Activated CD8-positive, alpha-beta memory T cell treated with anti-CD3 and anti-CD28 coated beads, Interleukin-2, amount 50 U/mL, for 1 hour (primary cell): ENCODE measurements around the gene OR52I1.

Experiments used
- DNase-seq: peaks from one replicate; pipeline ENCODE4 v3.0.0-alpha.2; 2020; ENCODE audit errors: extremely low read depth

Gene OR52I1

DNA sequence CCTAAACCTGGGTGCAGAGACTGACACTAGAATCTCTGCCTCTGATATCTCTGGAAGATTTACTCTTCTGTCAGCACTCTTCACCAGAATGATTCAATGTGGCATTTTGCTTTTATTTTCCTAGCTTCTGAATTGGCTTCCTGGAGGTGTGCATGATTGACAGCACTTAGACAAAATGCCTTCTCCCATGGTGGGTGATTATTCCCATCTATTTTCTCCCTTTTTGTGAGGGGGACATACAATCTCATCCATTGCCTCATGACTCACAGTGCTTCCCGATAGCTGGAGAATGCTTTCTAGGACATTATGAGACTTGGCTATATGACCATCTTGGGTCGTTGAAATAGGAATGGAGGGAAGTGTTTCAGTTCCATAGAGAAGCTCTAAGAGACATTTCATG lies 18.1 kb downstream of the OR52I1 start:
- no peak for DNase-seq

DNA sequence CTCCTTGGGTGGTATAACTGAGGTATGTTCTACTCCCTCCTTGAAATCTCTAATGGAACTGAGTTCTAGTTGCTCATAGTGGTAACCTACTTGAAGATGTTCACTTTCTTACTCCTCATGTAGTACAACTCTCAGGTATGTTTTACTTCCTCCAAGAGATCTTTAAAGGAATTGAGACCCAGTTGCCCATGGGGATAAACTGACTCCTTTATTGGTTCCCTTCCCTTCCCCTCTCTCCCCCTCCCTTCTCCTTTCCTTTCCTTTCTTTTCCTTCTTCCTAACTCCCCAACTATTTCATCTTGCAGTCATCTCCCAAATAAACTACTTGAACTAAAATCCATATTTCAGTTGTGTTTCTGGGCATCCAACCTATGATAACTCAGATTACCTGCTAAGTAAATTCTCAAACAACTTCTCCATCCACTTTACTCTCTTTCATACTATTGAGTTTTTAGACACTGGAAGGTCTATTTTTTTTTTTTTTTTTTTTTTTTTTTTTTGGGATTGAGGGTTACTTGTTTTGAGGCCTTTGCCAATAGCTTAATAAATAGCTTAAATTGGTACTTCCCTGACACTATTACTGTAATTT lies 22.1 kb downstream of the OR52I1 start:
- no peak for DNase-seq

DNA sequence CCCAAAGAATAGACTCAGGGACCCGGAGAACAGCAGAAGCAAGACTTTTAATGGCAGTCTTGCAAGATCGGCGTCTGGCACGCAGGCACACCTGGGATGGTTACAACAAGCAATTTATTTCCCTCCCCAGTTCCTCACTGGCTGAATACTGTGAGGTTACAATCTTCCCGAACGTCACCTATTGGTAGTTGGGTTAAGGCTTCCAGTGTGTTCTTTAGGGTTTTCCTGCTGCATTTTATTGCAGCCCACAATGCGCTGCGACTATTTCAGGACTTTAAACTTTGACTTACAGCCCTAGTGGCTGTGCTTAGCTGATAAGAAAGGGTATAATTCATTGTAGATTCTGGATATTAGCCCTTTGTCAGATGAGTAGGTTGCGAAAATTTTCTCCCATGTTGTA lies 25.7 kb downstream of the OR52I1 start:
- no peak for DNase-seq

DNA sequence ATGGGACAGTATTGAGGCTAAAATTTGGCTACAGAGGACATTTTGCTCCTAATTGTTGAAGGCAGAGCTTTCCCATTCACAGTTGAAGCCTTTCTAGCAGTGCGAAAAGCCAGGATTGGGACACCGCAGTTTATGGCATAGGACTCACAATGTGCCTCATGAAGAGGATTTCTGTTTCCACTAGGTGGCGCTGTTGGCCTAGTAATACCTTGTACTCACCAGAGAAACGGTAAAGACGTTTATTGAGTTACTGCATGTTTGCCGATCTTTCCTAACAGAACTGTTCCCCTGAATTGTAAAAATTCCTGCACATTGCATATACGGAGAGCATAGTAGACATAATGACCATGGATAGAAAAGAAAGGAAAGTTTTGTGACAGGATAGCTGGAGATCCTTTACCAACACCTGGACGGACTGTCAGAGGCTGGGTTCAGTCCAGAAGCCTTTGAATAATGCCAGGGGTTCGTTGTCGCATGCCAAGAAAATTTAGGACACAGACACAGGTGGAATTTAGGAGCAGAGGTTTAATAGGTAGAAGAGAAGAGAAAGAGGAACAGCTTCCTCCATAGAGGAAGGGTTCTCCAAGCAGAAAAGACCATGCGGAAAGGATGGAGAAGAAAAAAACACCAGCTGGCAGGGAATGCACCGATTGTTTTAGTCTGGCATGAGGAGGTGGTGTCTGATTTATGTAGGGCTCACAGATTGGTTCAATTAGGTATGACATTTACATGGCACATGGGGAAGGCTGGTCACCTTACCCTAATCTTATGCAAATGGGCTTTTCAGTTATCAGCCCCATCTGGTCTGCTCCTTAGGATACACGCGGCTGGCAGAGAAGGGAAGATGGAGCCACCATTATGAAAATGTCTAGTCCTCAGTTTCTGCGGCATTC lies 32.6 kb downstream of the OR52I1 start:
- no peak for DNase-seq

DNA sequence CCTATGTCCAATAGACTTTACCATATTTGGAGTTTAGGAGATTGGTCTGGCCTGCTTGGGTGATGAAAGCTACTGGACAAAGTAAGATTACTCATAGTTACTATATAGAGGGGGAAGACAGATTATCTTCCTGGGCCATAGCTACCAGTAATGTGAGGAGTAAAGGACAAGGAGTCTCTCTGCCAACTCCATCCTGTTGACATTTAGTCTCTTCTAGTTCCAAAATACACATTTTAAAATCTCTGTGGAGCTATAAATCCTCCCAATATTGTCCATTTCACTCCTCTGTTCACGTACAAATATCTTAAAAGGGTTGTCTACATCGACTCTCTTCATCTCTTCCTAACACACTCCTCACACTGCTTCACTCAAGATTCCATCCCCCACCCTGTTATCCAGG lies 42.3 kb downstream of the OR52I1 start:
- DNase-seq: no peak

DNA sequence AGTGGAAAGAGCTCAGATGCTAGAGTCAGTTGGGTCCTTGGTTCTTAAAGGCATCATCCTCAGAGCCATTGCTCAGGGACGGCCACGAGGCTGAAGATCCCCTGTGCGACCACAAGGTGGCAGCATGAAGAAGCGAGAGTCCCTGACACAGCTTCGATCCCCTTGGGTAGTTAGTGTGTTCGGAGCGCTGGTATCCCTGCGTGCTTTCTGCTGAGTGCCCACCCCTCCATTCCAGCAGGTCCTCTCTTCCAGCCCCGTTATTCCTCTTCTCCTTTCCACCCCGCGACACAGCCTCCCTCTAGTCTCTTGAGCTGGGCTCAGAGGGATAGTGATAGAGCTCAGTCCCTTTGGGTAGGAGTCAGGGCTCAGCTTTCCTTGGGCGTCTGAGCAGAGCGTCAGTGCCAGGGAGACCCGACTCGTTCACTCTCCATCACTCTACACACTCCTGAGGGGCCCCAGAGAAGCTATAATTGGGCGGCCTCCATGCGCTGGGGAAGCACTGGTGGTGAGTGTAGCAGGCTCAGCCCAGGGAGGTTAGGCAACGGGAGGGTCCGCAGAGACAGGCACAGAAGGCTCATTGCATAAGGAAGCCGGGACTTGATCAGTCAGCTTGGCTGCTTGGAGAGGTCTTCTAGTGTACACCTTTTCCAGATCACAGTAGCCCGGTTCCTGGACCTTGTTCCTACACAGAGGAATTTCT lies 43.3 kb downstream of the OR52I1 start, which contains the start of gene OR51D1:
Gene OR51D1, plus strand, starts transcription at position 516 of the 700 bp plus-strand sequence. CDS start 2,314 bp downstream, outside the sequence.
- peak; percentile 7 for DNase-seq

DNA sequence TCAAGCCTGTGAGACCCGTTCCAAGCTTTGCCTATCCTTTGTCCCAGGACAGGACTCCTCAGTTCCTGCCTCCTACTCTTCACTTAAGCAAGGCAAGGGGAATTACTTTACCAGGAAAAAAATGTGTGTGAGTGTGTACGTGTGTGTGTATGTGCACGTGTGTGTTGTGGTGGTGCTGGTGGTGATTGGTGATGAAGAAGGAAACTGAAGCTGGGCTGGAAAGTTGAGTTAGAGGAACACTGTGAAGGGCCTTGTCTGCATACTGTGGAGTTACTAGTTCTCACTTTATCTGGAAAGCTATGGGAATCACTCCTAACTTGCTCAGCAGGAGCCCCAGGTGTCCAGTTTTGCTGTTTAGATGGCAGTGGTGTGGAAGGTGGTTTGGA lies 43.8 kb downstream of the OR52I1 start:
- no peak for DNase-seq

DNA sequence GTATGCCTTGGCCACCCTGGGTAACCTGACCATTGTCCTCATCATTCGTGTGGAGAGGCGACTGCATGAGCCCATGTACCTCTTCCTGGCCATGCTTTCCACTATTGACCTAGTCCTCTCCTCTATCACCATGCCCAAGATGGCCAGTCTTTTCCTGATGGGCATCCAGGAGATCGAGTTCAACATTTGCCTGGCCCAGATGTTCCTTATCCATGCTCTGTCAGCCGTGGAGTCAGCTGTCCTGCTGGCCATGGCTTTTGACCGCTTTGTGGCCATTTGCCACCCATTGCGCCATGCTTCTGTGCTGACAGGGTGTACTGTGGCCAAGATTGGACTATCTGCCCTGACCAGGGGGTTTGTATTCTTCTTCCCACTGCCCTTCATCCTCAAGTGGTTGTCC lies 46.1 kb downstream of the OR52I1 start:
- no peak for DNase-seq

DNA sequence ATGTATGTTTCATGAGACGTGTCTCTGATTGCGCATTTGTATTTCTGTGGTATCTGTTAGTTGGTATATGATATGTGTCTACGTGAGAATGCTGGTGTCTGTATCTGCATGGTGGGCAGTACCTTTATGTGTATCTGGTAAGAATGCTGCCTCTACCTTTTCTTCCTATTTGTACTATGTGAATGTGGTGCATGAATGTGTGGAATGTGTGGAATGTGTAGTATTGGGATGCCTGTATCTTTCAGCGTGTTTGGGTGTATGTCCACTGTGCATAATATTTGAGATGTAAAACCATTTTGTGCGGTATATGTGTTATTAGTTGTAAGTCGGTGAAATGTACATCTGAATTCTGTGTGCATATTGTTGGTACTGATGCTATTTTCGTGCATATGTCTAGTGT lies 47.7 kb downstream of the OR52I1 start:
- no peak for DNase-seq

DNA sequence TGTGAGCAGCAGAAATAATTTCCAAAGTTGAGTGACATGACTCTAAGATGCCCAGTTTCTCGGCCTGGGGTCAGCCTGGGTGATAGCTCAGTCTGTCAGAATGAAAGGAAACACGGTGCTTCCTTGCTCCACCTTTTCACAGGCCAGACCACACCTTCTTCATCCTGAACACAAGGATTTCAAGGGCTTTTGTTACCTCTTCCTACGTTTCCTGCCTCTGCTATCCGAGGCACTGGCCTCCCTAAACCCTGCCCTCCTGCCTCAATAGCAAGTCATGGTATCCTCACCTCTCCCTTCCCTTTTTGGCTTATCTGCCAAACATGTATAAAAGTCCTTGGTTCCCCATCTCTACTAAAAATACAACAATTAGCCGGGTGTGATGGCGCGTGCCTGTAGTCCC lies 48.2 kb downstream of the OR52I1 start:
- DNase-seq: no peak

DNA sequence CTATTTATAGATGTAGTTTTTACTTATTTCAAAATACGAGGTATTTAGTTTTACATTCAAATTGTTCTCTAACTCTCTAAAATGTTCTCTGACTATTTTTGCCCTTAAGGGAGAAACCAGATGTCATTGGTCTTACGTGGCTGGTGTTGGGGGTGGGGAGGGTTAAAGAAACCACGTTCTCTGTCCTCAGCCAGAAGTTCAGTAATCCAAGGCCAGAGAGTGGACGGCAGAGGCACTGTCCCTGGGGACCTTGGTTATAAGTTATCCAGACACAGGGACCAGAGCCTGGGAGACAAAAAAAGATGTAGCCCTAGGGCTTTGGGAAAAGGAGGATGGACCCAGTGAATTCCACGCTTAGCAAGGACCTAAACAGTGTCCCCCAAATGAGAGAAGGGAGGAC lies 49.2 kb downstream of the OR52I1 start:
- DNase-seq: no peak

DNA sequence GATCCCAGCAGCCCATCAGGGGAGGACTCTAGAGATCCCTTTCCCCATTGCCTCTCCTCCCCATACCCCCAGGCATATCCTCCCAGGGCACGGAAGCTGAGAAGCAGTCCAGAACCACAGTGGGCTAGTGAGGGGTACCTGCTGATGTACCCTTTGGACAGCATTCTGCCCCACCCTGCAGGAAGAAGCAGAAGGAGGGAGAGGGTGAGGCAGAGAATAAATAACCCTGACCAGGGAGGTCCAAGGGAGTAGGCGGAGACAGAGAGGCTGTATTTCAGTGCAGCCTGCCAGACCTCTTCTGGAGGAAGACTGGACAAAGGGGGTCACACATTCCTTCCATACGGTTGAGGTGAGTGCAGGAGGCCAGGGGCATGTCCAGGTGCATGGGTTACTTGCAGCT lies 49.8 kb downstream of the OR52I1 start, which contains the start of gene OR51E1:
Gene OR51E1, plus strand, starts transcription at position 301 of the 400 bp plus-strand sequence. CDS start 8,545 bp downstream, outside the sequence.
- no peak for DNase-seq

DNA sequence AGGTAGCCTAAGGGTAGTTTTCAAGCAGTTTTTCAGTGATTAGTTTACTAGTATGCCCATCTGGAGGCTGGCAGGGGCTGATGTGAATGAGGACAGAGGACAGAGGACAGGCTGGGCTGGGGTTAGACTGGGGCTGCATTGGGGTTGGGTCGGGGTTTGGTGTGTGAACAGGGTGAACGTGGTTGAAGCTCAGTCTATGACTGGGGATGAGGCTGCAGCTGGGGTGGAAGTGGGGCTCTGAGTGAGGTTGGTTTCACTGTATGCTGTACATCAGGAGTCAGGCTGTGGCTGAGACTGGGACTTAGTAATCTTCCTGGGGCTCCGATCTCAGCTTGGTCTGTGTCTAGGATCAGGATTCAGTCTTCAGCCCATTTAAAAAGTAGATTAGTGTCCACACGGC lies 50.4 kb downstream of the OR52I1 start:
- no peak for DNase-seq
